Activated naive CD4-positive, alpha-beta T cell (primary cell): ENCODE data around the gene TUSC2.

Experiments
- DNase-seq, 4 experiments: peaks; one replicate each; lab custom pipeline; 2025; lab: John Stamatoyannopoulos, UW

TUSC2 gene

DNA sequence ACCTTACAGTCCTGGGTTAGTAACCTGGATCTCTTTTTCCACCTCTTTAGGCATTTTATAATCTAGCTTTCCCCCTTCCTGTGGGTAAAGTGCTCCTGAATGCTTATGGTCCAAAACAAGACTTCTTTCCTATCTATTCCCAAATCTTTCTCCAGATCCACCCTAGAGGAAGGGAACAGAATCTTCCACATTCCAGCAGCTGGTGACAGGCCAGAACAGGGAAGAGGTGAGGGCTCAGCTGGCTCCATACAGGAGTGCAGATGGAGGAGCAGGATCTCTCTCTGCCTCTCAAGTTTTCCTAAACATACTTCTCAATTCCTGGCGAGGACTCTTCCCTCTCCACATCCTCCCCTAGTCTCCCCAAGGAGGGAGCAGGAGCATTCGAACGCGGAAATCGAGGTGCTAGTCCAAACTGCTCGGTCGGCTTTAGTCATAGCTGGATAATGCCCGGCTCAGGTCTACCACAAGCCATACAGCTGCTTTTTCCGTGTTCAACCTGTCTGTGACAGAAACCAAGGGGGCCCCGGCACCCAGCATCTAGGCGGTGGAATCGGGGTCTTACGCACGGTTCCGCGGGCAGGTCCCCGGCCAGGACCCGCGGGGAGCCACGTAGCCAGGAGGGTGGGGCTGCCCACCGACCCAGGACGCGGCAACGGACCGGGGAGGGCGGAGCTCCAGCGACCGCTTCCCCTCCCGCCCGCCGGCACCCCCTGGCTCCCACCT, 8.6 kb upstream of the TUSC2 start:
- DNase-seq, result no peak

DNA sequence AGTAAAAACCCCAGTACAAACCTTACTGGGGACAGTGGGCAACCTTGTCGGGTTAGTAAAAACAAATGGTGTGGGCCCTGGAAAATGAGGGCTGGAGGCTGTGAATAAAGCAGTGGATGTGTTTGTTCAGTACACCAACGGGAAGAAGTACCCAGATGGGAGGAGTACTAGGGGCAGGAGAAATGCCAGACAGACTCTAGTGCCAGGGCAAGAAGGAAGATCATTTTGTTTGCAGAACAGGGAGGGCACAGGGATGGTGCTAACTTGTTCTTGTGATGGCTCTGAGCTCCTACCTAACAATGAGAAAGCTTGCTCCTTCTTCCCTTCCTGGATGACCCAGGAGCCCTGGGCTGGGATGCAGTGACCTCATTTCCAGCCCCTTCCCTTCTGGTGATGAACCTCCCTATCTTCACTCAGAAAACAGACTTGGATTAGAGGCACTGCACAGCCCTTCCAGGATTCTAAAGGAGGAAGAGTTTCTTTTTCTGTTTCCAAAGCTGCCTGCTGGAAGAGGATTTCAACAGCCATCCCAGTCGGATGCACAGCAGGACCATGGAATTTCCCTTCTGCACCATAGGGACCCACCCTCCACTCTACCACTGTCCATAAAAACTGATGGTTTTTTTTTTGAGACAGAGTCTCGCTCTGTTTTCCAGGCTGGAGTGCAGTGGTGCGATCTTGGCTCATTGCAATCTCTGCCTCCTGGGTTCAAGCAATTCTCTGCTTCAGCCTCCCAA, 6.5 kb upstream of the TUSC2 start:
- DNase-seq, result no peak

GRCh38 chr3:50333744-50334328, 5.8 kb upstream of the TUSC2 start:
- DNase-seq, result no peak

GRCh38 chr3:50331364-50331907, 3.4 kb upstream of the TUSC2 start:
- DNase-seq, result no peak

- no peak for DNase-seq
Observed at GRCh38 chr3:50330330-50330729, 2.3 kb upstream of the TUSC2 start.

DNA sequence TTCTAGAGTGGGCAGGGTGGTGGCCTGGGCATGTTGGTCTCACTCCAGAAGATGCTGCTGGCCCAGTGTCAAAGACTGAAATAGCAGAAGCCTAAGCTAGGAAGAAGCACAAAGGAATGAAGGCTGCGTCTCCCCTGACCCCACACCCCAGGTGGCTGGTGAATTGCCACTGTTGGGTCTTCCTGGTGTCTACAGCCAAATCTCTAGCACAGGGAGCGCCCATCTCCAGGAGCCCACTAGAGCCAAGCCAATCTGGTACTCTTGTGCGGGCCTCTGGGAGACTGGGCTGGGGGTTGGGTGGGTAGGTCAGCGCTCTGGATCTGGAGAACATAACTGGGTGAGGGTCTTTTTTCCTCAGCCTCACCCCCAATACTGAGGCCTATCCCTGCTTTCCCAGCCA, 894 bp downstream of the TUSC2 start:
- no peak for DNase-seq

DNA sequence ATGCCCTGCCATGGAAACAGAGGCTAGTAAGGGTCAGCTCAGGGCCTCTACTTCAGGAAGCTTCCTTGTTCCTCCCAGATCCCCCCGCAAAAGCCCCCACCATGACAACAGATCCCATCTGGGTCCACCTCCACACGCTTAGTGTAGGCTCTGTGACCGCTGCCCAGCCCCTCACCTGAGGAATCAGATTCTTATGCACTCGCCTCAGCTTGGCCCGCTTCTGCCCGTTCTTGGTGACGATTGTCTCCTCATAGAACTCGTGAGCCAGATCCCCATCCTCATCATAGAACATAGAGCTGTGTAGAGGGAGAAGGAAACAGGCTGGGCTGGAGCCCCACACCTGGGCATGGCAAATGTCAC, 1.9 kb downstream of the TUSC2 start:
- DNase-seq, result no peak

GRCh38 chr3:50325497-50326181, 2.4 kb downstream of the TUSC2 start:
- DNase-seq, result no peak

DNA sequence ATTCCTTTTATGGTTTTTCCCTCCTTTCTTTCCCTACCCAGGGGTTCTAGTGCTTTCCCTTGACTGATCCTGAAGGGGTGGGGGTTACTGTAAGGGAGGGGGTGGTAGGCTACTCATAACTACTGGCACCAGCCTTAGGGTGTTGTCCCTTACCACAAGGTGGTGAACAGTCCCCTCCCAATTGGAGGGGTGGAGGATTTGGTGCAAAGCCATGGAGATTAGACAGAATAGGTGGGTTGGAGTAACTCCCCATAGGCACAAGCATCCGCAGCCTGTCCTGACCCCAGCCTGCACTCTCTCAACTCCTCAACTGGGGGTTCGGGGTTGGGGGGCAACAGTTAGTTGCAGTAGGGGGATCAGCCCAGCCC, 2.9 kb downstream of the TUSC2 start:
- DNase-seq, result no peak

DNA sequence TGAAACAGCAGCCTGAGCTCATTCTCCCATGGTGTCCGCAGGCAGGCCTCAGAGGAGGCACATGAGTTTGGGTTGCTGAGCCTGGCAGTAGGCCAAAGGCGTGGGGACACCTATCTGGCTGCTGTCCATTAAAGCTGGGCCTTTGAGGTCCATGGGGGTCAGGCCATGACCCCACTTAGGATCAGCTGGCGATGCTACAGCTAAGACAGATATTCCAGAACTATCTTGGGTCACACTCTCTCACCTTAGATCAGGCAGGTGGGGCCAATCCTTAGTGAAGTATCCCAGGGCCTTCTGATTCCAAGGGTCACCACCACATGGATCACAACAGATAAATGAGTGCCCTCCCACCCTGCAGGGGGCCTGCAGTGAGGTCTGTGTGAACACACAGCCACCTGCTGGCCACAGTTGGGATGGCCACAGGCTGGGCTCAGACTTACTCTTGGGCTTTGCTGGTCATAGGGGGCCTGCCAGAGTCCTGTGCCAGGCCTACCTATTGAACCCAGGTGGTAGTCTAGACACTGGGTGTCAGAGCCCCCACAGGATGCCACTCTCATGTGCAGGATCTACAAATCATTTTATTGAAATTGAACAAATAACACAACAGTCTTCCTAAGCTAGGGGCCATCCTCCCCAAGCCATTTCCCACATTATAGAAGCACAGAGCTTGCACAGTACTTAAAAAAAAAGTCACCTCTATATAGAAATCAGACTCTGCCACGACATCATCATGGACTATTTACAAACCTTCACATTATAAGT, 3.5 kb downstream of the TUSC2 start:
- DNase-seq, result peak in 2 of 4 experiments; percentile 30 to 56

DNA sequence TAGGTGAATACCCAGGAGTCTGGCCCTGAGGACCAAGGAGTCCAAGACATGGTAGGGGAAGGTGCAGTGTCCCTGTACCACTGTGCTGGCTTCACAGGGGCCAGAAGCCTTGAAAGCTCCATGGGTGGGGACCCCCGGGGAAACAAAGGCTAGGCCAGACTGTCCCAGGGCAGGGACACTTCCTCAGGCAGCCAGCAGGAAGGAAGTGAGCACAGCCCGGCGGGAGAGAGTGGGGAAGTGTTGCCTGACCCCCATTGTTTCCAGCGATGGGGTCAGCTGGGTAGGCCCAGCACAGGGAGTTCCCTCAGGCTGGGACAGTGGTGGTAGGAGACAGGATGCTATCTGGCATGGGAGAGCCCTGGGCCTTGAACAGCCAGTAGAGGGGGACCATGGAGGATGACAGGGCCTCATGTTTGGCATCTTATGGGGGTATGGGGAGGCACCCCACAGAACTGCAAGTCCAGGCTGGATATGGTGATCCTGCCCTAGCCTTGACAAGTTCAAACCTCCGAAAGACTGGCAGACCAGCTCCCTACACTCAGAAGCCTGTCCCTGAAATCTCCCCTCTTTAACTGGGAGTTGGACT, 4.3 kb downstream of the TUSC2 start:
- DNase-seq, result no peak

GRCh38 chr3:50323092-50323600, 4.9 kb downstream of the TUSC2 start:
- DNase-seq, result no peak

DNA sequence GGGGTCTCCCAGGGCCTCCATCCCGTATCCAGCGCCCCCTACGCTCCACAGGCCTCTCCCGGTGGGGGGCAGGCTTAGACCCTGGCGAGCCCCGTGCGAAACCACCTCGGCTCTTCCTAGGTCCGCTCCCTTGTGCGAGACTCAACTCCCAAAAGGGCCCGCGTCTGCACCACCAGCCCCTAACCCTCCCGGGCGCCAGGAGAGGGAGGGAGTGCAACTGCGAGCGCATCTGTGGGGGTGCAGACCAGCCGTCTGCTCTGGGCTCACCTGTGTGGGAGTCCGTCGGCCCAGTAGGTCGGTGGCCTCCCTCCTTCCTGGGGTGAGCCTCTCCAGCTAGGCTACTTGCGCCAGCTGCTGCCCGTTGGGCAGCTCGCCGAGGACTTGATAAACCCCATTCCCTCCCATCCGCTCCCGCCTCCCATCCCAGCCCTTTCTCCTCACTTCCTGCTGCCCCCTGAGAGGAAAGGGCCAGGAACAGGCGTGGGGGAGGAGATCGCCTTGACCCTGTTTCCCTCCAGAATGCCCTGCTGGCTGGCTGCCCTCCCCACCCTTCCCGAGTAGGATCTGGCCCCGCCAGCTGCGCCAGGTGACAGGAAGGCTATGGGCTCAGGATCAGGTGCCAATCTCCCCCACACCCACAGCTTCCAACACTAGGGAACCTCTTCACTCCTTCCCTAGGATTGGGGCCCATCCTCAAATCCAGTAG, 5.5 kb downstream of the TUSC2 start, which contains the start of gene HYAL2:
Gene HYAL2, minus strand, starts transcription at position 360 of the 706 bp plus-strand sequence. CDS start 2,256 bp downstream, outside the sequence.
- no peak for DNase-seq

GRCh38 chr3:50322115-50322385, 6.0 kb downstream of the TUSC2 start:
- DNase-seq, result no peak

DNA sequence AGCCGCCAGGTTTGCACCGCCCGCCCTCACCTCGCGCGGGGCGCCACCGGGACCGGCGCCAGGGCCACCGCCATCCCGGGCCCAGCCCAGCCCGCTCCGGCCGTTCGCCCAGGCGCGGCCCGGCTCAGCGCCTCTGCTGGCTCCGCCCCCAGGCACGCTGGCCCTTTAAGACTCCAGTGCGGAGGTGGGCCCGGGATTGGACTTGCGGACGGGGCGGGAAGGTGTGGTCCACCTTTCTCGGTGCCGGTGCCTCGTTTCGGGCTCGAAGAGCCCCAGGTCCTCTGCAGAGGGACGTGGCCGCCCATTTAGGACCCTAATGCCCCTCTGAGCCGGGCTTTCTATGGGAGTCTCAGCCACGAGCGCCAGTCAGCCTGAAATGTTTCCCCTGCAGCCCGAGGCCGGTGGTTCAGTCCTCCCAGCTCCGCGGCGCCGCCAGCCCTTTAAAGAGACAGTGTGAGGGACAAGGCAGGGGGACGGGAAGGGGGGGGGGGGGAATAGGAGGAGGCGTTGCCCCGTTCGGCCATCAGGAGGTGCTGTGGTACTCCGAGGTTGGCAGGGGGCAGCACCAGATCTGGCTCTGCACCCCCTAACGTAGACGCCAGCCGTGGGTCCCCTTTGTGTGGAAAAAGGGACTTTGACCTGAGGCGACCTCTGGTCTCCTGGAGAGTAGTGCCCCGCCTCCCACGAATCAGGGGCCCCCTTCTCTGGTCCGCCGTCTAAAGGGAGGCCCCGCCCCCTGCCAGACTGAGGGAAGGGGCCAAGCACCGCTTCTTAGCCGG, 6.5 kb downstream of the TUSC2 start:
- DNase-seq, result peak; percentile 74 to 79 (median 78)

DNA sequence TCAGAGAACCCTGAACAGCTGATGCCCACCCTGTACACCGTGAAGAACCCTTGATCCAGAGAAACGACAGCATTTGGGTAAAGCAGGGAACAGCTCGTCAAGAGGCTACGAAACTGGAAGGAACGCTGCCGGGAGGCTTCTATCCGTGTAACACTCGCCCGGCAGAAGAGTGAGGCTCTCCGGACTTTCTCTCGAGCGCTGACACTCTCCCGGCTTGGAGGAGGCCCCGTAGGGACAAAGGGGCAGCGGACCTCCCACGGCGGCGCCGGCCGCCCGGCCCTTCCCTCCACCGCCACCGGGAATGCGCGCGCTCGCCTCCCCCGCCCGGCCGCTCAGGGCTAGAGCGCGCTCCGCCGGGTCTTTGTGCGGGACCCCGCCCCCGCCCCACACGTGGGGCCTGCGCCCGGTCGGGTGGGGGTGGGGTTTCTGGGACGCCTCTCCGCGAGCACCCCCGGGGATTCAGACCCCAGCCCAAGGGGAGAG, 7.1 kb downstream of the TUSC2 start:
- DNase-seq, result peak; percentile 44 to 74 (median 52)

DNA sequence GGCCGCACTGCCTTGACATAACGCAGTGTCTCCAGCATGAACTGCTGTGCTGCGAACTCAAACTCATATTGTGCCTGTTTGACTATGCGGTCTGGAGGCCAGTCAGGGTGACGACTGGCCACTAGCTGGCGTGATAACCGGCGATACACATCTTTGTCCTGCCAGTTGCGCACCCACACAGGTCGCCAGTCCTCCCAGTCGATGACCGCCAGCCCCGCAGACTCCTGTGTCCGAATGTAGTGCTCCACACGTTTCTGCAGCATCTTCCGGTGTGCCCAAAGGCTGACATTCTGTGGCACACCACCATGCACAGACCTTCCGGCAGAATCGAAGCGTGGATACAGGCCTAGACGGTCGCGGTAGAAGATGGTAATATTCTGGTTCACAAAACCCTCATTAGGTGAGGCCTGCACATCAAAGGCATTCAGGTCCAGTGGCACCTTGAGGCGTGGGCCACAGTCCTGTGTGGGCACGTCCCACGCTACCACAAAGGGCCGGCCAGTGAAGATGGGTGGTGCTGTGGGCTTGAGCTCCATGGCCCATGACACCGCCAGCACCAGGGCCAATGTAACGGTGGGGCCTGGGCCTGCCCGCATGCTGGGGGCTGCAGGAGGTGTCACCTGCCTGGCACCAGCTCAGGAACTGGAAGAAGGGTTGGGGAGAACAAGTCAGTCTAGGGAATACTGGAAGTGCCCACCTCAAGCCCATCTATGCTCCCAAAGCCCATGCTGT, 8.0 kb downstream of the TUSC2 start:
- no peak for DNase-seq

DNA sequence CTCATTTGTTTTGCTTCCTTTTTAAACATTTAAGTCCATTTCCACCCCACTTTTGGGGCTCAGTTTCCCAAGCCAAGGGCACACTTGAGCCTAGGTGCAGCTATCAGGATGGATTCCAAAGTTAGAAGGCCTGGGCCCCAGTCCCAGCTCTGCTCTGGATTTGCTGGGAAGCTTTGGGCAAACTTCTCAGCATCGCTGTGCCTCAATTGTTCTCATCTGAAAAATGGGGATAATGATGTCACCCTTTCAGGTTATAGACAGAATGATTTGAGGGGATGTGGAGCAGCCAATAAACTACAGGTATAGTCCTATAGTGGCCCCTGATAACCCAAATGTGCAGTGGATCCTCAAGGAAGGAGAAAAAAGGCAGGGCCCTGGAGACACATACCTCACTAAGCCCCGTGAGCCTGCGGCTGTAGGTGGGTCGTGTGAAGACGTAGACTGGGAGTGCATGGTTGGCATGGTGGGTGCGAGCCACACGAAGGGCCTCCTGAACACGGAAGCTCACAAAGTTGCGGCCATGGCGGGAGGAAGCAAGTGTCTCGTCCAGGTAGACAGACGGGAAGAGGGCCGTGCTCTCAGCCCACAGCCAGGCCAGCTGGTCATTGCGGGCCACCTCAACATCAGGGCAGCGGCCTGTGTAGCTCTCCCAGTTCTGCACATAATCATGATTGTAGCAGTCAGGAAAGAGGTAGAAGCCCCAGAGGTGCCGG, 8.7 kb downstream of the TUSC2 start:
- no peak for DNase-seq
